Activated CD4-positive, alpha-beta T cell treated with anti-CD3 and anti-CD28 coated beads, Interleukin-2, amount 10 ng/mL, durations not matched to agents 7 days and 5 days (primary cell): ENCODE measurements around the gene SNX7. TPM values are rescaled to one million over a fixed set of nuclear protein-coding genes. Genes with fewer than 3 reads are reported as not detected.

Experiments used
- CTCF ChIA-PET: fragments of 350-600 bp; sonication (Branson Sonifier 250); formaldehyde crosslinking; loops from one replicate; lab custom pipeline; 2021; ENCODE audit warnings: antibody characterized with exemption; lab: Charles Lee
- POLR2A ChIA-PET: fragments of 350-600 bp; sonication (Branson Sonifier 250); formaldehyde crosslinking; loops from one replicate; lab custom pipeline; 2021; ENCODE audit warnings: antibody characterized with exemption; lab: Charles Lee
- DNase-seq: peaks from one replicate; pipeline ENCODE4 v3.0.0-alpha.2; 2020
- H3K27ac Mint-ChIP-seq: one replicate; pipeline ENCODE4 v1.8.0; 2021; ENCODE audit warnings: mild to moderate bottlenecking, moderate library complexity, mixed read lengths
- H3K27me3 Mint-ChIP-seq: one replicate; pipeline ENCODE4 v1.8.0; 2021; ENCODE audit warnings: mixed read lengths
- H3K36me3 Mint-ChIP-seq: one replicate; pipeline ENCODE4 v1.8.0; 2021; ENCODE audit warnings: low read depth, mixed read lengths
- H3K4me1 Mint-ChIP-seq: one replicate; pipeline ENCODE4 v1.8.0; 2021; ENCODE audit warnings: mixed read lengths
- H3K4me3 Mint-ChIP-seq: one replicate; pipeline ENCODE4 v1.8.0; 2021; ENCODE audit warnings: mild to moderate bottlenecking, moderate library complexity, mixed read lengths
- H3K9me3 Mint-ChIP-seq: one replicate; pipeline ENCODE4 v1.8.0; 2021; ENCODE audit warnings: mixed read lengths
- total RNA-seq, 2 experiments: library from RNA; stranded (reverse); gene quantifications; one replicate each; pipeline ENCODE4 v1.2.3, GENCODE V29; 2021

The SNX7 gene
- total RNA-seq, 2 experiments from 2014 or later = not detected

DNA sequence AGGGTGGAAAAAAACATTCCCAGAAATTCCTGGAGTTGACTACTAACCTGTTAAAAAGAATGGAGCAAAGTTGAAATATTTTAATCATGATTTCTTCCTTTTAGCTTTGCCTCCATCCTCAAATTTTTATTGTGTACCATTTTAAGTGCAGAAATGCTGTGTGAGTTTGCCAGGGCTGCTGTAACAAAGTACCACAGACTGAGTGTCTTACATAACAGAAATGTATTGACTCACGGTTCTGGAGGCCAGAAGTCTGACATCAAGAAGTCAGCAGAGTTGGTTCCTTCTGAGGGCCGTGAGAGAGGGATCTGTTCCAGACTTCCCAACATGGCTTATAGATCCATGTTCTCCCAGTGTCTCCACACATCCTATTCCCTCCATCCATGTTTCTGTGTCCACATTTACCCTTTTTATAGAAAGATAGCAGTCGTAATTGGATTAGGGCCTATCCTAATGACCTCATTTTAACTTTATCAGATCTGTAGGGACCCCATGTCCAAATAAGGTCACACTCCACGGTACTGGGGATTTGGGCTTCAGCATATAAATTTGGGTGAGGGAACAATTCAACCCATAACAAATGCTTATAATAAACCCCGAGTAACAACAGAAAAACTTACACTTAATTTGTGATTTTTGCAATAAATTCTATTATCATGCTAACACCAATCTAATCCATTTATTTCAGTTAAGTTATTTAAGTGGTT lies 12.7 kb downstream of the SNX7 start:
- Mint-ChIP-seq H3K27me3 (no peaks in the 10 kb centered on the region), H3K4me3 (no peak overlapping the region), H3K36me3 (no peaks in the 10 kb centered on the region), H3K27ac (no peak overlapping the region), H3K4me1 (no peaks in the 10 kb centered on the region), H3K9me3 (no peaks in the 10 kb centered on the region)
- ChIA-PET POLR2A (no interaction called here), CTCF (no interaction called here)
- no peak for DNase-seq

DNA sequence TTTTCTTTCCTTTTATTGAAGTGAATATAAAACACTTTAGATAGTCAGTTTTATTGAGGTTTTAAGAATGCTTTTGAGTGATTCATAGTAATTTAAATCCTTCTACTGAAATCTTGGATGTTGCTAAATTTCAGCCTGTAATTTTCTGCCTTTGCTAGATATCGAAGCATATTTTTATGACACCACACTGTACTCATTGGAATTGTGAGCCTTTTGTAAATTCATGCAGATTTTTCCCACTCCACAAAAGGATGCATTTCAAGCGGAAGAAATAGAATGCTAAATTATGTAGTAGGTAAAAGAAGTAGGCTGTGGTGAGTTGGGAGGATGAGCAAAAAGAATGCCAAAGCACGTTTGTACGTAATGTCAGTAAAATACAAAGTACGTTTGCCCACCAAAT lies 13.8 kb downstream of the SNX7 start:
- Mint-ChIP-seq H3K4me1 (no peaks in the 10 kb centered on the region), H3K4me3 (no peak overlapping the region), H3K9me3 (no peaks in the 10 kb centered on the region), H3K36me3 (no peaks in the 10 kb centered on the region), H3K27me3 (no peaks in the 10 kb centered on the region), H3K27ac (no peak overlapping the region)
- DNase-seq = no peak
- POLR2A ChIA-PET = no interaction called here
- CTCF ChIA-PET = no interaction called here

DNA sequence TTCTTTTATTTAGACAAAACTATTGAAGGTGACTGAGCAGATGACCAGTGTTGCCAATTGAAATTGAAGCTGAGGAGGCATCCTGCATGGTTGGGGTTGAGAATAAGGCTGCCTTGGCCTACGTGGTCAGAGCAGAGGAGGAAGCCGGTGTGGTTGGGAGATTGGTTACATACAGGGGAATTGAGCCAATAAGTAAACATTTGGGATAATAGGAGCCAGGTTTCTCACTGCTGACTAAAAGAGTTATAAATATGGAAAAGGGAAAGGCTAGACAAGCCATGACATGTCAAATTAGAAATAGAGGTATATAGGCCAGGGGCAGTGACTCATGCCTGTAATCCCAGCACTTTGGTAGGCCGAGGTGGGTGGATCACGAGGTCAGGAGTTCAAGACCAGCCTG lies 15.8 kb downstream of the SNX7 start:
- Mint-ChIP-seq H3K4me1 (no peaks in the 10 kb centered on the region), H3K36me3 (no peaks in the 10 kb centered on the region)
- POLR2A ChIA-PET = no interaction called here

DNA sequence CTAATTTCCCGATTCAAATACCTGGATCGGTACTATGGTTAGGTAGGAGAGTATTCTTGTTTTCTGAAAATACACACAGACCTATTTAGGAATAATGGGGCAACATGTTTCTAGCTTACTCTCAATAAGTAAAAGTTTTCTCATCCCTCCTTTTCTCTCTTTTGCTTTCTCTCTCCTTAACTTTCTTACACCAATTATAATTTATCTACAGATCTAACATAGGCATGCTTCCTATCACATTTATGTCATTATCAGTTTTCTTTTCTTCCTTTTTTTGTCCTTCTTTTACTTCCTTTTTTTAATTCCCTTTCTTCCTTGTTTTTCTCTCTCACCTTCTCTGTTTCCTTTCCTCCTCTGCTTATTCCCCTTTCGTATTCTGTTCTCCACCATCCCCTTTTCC lies 20.3 kb downstream of the SNX7 start:
- POLR2A ChIA-PET = no interaction called here
- Mint-ChIP-seq H3K27ac (no peak overlapping the region), H3K9me3 (no peaks in the 10 kb centered on the region), H3K4me3 (no peak overlapping the region), H3K4me1 (no peaks in the 10 kb centered on the region), H3K27me3 (no peaks in the 10 kb centered on the region), H3K36me3 (no peaks in the 10 kb centered on the region)
- CTCF ChIA-PET = no interaction called here
- no peak for DNase-seq

More for the DNA sequence above, 15.8 kb downstream of the SNX7 start:
- H3K4me3 Mint-ChIP-seq = no peak overlapping the region
- no peaks in the 10 kb centered on the region for H3K27me3 Mint-ChIP-seq
- H3K27ac Mint-ChIP-seq = no peak overlapping the region
- no peaks in the 10 kb centered on the region for H3K9me3 Mint-ChIP-seq
- no peak for DNase-seq
- CTCF ChIA-PET = no interaction called here

DNA sequence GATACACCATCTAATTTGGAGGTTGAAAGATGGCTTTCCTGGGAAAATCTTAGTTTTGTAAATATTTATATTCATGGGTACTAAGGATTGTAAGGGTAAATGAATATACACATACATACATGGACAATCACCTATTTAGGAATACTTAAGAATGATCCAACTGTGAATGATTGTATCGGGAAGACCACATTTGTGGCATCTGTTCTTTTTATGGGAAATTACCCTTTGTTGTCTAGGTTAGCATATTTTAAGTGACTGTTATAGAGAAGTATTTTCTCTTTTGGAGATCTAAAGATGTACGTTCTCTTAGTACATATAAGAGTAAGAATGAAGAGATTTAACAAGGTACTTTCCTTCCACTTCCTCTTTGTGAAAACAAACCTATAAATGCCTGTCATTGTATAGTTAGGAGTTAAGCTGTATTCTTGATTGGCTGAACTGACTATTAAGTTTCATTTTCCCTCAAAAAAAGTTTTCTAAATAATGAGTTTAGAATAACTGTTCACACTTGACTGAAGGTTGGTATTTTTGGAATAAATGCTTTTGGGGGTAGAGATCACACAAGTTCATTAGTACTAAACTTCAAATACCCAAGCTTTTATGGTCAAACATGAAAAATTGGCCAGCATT lies 26.7 kb downstream of the SNX7 start:
- no peak overlapping the region for H3K27ac Mint-ChIP-seq
- no peaks in the 10 kb centered on the region for H3K9me3 Mint-ChIP-seq
- no peak for DNase-seq

DNA sequence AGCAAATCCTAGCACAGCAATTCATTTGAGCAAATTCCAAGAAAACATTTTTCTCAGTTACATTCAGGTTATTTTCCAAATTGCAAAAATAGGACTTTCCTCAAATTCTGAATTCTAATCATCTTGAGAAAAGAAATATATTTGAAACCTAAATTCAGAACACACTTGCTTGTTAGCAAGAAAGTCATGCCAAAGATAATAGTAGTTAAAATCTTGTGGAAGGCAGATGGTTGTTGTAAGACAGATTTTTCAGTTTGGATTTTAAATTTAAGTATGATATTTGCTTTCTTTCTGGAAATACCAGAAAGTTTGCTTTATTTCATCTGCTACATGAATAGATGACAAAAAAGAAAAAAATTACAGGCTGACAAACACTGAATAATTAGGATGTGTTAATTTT lies 29.1 kb downstream of the SNX7 start:
- DNase-seq = no peak

More for the DNA sequence above, 26.7 kb downstream of the SNX7 start:
- CTCF ChIA-PET = no interaction called here
- Mint-ChIP-seq H3K36me3 (no peaks in the 10 kb centered on the region), H3K4me3 (no peak overlapping the region), H3K4me1 (no peaks in the 10 kb centered on the region), H3K27me3 (no peaks in the 10 kb centered on the region)
- POLR2A ChIA-PET = no interaction called here

DNA sequence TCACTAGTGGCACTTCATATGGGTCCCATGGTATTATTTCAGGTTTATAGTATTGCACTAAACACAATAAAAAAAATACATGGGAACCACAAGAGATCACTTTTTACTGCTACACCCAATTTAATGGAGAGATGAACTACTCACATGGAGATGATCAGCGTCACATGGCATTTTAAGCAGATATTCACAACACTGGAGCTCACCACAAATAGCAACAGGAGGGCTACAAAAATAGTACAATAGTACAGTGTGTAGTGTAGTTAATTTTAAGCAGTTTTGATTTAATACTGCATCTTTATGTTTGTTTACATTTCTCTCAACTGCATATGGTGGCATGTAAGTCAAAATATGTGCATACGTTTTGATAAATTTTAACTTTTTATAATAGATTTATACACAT lies 31.0 kb downstream of the SNX7 start:
- H3K27ac Mint-ChIP-seq = no peak overlapping the region
- ChIA-PET POLR2A (interaction anchor here (0.6 kb wide), 1 partner anchor 33 kb away, joined by 3 read pairs; no protein-coding TSS in a partner anchor), CTCF (no interaction called here)
- H3K36me3 Mint-ChIP-seq = no peaks in the 10 kb centered on the region
- H3K27me3 Mint-ChIP-seq = no peaks in the 10 kb centered on the region
- no peaks in the 10 kb centered on the region for H3K4me1 Mint-ChIP-seq
- no peak for DNase-seq
- H3K9me3 Mint-ChIP-seq = no peaks in the 10 kb centered on the region
- H3K4me3 Mint-ChIP-seq = no peak overlapping the region

More for the DNA sequence above, 29.1 kb downstream of the SNX7 start:
- Mint-ChIP-seq H3K4me1 (no peaks in the 10 kb centered on the region), H3K9me3 (no peaks in the 10 kb centered on the region), H3K27me3 (no peaks in the 10 kb centered on the region), H3K36me3 (no peaks in the 10 kb centered on the region), H3K27ac (no peak overlapping the region), H3K4me3 (no peak overlapping the region)
- POLR2A ChIA-PET = no interaction called here
- CTCF ChIA-PET = no interaction called here

DNA sequence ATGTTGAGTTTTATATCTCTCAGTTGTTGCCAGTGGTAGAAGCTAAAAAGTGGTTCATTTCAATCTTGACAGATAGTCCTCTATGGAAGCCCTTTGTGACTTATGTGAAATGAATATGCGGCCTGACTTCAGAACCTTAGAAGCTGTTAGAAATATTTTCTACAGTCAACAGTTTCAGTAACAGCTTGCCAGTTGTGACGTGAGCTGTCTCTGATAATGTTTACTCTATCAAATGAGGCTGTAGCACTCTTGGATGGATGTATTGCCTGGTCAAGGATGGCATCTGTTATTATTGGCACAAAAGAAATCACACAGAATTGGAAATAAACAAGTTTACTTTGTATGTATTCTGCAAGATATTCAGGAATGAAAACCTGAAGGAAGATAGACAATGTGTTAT lies 31.9 kb downstream of the SNX7 start:
- Mint-ChIP-seq H3K4me1 (no peaks in the 10 kb centered on the region), H3K27ac (no peak overlapping the region), H3K36me3 (no peaks in the 10 kb centered on the region), H3K9me3 (no peaks in the 10 kb centered on the region), H3K4me3 (no peak overlapping the region), H3K27me3 (no peaks in the 10 kb centered on the region)
- CTCF ChIA-PET = no interaction called here
- no peak for DNase-seq
- POLR2A ChIA-PET = no interaction called here

DNA sequence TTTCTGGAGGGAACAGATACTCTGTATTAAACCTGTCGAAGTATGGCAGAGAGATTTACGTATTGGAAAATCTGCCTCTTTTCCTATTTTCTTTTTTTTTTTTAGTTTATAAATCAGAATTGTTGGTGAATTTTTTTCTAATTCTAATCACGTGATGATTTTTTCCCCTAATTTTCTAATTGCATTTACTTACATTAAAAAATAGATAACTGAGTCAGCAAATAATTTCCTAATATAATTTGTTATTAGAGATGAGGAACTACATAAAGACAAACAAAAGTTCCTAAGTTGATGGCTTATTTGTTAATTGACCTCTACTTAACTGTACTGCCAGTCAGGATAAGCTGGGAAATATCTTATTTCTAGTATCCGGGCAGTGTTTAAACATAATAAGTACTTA lies 34.6 kb downstream of the SNX7 start:
- Mint-ChIP-seq H3K27ac (no peak overlapping the region), H3K4me1 (no peaks in the 10 kb centered on the region), H3K36me3 (no peaks in the 10 kb centered on the region), H3K9me3 (no peaks in the 10 kb centered on the region), H3K4me3 (no peak overlapping the region), H3K27me3 (no peaks in the 10 kb centered on the region)
- ChIA-PET POLR2A (no interaction called here), CTCF (interaction anchor here (0.5 kb wide), 1 partner anchor 152 kb away, joined by 3 read pairs; no protein-coding TSS in a partner anchor)
- no peak for DNase-seq

DNA sequence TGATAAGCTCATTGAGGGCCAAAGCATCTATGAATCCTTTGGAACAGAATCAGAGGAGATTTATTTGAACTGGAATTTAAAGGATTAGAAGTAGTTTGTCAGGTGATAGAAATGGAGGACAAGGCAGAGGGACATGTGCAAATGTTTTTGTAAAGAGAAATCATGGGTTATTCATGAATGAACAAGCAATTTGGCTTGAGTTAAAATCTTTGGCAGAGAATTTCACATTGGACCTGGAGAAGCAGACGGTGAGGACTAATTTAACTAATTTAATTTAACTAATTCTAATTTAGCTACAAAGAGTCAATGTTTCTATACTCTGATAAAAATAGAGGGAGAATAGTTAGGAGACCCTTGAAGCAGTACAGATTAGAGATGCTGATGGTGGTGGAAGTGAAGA lies 36.3 kb downstream of the SNX7 start:
- Mint-ChIP-seq H3K27me3 (no peaks in the 10 kb centered on the region), H3K27ac (no peak overlapping the region), H3K9me3 (no peaks in the 10 kb centered on the region), H3K36me3 (no peaks in the 10 kb centered on the region), H3K4me3 (no peak overlapping the region), H3K4me1 (no peaks in the 10 kb centered on the region)
- ChIA-PET POLR2A (no interaction called here), CTCF (no interaction called here)
- no peak for DNase-seq

DNA sequence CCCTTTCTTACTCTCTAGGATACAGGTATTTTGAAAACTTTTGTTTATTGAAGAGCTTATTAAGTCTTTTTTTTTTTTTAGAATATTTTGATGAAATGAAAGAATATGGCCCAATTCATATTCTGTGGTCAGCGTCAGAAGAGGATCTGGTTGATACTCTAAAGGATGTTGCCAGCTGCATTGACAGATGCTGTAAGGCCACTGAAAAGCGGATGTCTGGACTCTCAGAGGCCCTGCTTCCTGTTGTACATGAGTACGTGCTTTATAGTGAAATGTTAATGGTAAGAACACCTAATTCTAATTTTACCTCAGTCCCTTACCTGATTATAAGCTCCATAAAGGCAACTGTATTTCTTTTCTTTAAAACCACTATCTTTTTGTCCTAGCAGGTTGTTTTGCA lies 37.1 kb downstream of the SNX7 start:
- ChIA-PET CTCF (no interaction called here), POLR2A (no interaction called here)
- Mint-ChIP-seq H3K9me3 (no peaks in the 10 kb centered on the region), H3K27ac (no peak overlapping the region), H3K4me3 (no peak overlapping the region), H3K4me1 (no peaks in the 10 kb centered on the region), H3K36me3 (no peaks in the 10 kb centered on the region), H3K27me3 (no peaks in the 10 kb centered on the region)
- no peak for DNase-seq

DNA sequence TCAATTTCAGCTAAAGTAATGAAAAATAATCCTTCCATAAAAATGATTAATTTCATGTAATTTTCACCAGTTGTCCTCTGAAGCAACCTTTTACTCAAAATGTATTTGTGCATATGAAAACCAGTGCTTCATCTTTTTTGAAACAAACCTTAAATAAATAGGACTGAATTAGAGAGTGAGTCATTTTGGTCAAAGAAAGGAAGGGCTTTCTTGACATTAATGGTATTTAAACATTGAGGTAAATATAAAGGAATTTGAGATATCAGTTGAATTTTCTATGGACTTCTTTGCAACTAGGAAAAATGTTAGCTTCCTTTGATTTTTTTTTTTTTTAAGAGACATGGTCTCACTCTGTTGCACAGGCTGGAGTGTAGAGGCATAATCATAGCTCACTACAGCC lies 38.7 kb downstream of the SNX7 start:
- no peaks in the 10 kb centered on the region for H3K9me3 Mint-ChIP-seq

DNA sequence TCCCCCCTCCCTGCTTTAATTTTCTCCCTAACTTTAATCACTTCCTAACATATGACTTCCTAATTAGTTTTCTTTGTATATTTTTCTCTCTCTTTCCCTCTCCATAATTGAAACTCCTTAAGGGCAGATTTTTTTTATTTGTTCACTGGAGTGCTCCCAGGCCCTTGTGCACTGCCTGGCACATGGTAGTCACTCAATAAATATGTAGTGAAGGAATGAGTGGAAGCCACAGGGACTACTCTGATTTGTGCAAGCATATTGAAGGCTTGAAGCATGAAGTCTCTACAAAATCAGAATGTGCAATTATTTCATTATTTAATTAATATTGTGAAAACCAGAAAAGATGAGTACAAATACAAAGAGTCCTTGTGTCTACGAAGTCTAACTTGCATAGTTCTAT lies 41.5 kb downstream of the SNX7 start:
- CTCF ChIA-PET = no interaction called here
- POLR2A ChIA-PET = no interaction called here
- Mint-ChIP-seq H3K27me3 (peaks cover under 1% of the 10 kb centered on the region), H3K36me3 (no peaks in the 10 kb centered on the region), H3K27ac (no peak overlapping the region), H3K4me3 (no peak overlapping the region), H3K4me1 (no peaks in the 10 kb centered on the region), H3K9me3 (no peaks in the 10 kb centered on the region)
- no peak for DNase-seq

More for the DNA sequence above, 38.7 kb downstream of the SNX7 start:
- Mint-ChIP-seq H3K4me3 (no peak overlapping the region), H3K27ac (no peak overlapping the region), H3K36me3 (no peaks in the 10 kb centered on the region), H3K4me1 (no peaks in the 10 kb centered on the region), H3K27me3 (no peaks in the 10 kb centered on the region)
- DNase-seq = no peak
- ChIA-PET CTCF (no interaction called here), POLR2A (no interaction called here)
